Spleen (tissue), 7 donors: ENCODE results near the gene GPRASP1.

ENCODE experiments used
- POLR2A ChIP-seq, 3 donors: fragments of 450-650 bp; IDR thresholded peaks; one replicate each; pipeline ENCODE4 v1.5.1; 2017; ENCODE audit warnings: antibody characterized with exemption in 3 of 3, mild to moderate bottlenecking in 1 of 3
- POLR2AphosphoS5 ChIP-seq, 3 donors: sonication (generic); formaldehyde crosslinking; IDR thresholded peaks; one replicate each; pipeline ENCODE4 v1.5.1; 2017; ENCODE audit warnings: antibody characterized with exemption in 3 of 3
- TF ChIP-seq, protein P1 (sequence below), 11 experiments: fragments of 200-600 bp in 7 of 11; fragments of 450-650 bp in 4 of 11; sonication (generic) in 4 of 11; IDR thresholded peaks in 8 of 11; conservative IDR thresholded peaks in 3 of 11; 1 replicate in 7 of 11; 2 replicates in 4 of 11; pipeline versions ENCODE4 v1.4.0 to v1.8.0; 2016 to 2021; ENCODE audit warnings: antibody characterized with exemption in 11 of 11, inconsistent platforms in 4 of 11, mild to moderate bottlenecking in 1 of 11
- donor health status: DM: no; HTN: no; CAD: no; lungs with moderate emphysema.
- donor health status: DM: no; HTN: no; CAD: no.
- donor health status: DM: no; HTN: no; CAD: no.

- TF ChIP-seq, protein P1, sequence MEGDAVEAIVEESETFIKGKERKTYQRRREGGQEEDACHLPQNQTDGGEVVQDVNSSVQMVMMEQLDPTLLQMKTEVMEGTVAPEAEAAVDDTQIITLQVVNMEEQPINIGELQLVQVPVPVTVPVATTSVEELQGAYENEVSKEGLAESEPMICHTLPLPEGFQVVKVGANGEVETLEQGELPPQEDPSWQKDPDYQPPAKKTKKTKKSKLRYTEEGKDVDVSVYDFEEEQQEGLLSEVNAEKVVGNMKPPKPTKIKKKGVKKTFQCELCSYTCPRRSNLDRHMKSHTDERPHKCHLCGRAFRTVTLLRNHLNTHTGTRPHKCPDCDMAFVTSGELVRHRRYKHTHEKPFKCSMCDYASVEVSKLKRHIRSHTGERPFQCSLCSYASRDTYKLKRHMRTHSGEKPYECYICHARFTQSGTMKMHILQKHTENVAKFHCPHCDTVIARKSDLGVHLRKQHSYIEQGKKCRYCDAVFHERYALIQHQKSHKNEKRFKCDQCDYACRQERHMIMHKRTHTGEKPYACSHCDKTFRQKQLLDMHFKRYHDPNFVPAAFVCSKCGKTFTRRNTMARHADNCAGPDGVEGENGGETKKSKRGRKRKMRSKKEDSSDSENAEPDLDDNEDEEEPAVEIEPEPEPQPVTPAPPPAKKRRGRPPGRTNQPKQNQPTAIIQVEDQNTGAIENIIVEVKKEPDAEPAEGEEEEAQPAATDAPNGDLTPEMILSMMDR (IDR thresholded peaks at IDR 0.05 in 8 of 11, conservative IDR thresholded peaks at IDR 0.05 in 3 of 11), result no peak
- TF ChIP-seq POLR2A (IDR thresholded peaks at IDR 0.05) (no peak), POLR2AphosphoS5 (IDR thresholded peaks at IDR 0.05) (no peak)
Measured at GRCh38 chrX:102658556-102658955, 7.3 kb downstream of the GPRASP1 start.
